Sigmoid colon (tissue), 7 donors: ENCODE measurements around the gene OLFM4. TPM values are rescaled to one million over a fixed set of nuclear protein-coding genes. Genes with fewer than 3 reads are reported as not detected.

ENCODE experiments used
- DNase-seq: peaks from one replicate; pipeline ENCODE4 v3.0.0-alpha.2; 2019
- H3K27ac ChIP-seq, 4 donors: fragments of 200-600 bp; sonication (generic); one replicate each; pipeline ENCODE4 v1.5.1; 2016 to 2019; ENCODE audit warnings: mild to moderate bottlenecking in 1 of 4
- H3K27me3 ChIP-seq, 3 donors: fragments of 200-600 bp; sonication (generic); one replicate each; pipeline ENCODE4 v1.5.1; 2019; ENCODE audit warnings: mild to moderate bottlenecking in 1 of 3
- H3K36me3 ChIP-seq, 4 donors: fragments of 200-600 bp; sonication (generic); one replicate each; pipeline ENCODE4 v1.5.1; 2016 to 2019
- H3K4me1 ChIP-seq, 4 donors: fragments of 200-600 bp; sonication (generic); one replicate each; pipeline ENCODE4 v1.5.1; 2017 to 2019
- H3K4me3 ChIP-seq, 4 donors: fragments of 200-600 bp; sonication (generic); one replicate each; pipeline ENCODE4 v1.5.1; 2017 to 2019; ENCODE audit warnings: mild to moderate bottlenecking in 2 of 4, moderate library complexity in 1 of 4
- H3K9me3 ChIP-seq, 4 donors: fragments of 200-600 bp in 3 of 4; sonication (generic) in 3 of 4; one replicate each; pipeline versions ENCODE4 v1.5.1 to v1.6.1; 2013 to 2019
- CTCF ChIP-seq, 4 experiments: fragments of 450-650 bp in 3 of 4; fragments of 200-600 bp in 1 of 4; IDR thresholded peaks; one replicate each; pipeline ENCODE4 v1.5.1; 2016 to 2019; ENCODE audit warnings: antibody characterized with exemption in 4 of 4, mild to moderate bottlenecking in 3 of 4, moderate library complexity in 2 of 4
- EP300 ChIP-seq, 4 donors: sonication (generic); formaldehyde crosslinking; IDR thresholded peaks; one replicate each; pipeline ENCODE4 v1.6.1; 2017; ENCODE audit warnings: antibody characterized with exemption in 4 of 4
- POLR2A ChIP-seq, 2 donors: fragments of 450-650 bp; IDR thresholded peaks; one replicate each; pipeline ENCODE4 v1.6.1; 2016; ENCODE audit warnings: antibody characterized with exemption in 2 of 2, mild to moderate bottlenecking in 2 of 2, moderate library complexity in 2 of 2
- POLR2AphosphoS5 ChIP-seq, 4 donors: sonication (generic); formaldehyde crosslinking; IDR thresholded peaks; one replicate each; pipeline ENCODE4 v1.6.1; 2017; ENCODE audit warnings: antibody characterized with exemption in 4 of 4
- WGBS, 2 donors: extraction: QIAGEN DNeasy Blood & Tissue Kit; methylation state at CpG; one replicate each; pipeline ENCODE4 v1.1.7; 2013; 5-methylcytosine and 5-hydroxymethylcytosine counted together
- intact Hi-C: fragments of 100-400 bp; cut with DNase I; formaldehyde crosslinking; loops from one replicate; pipeline ENCODE4 v1.15.1; 2023
- polyA plus RNA-seq, 3 donors: library from polyadenylated mRNA; stranded (reverse); fragments of 200-250 nt; gene quantifications; one replicate each; pipeline ENCODE4 v1.2.3, GENCODE V29; 2013
- total RNA-seq, 4 donors: library from RNA; depleted of rRNA; stranded (reverse); fragments of >200 nt; gene quantifications; one replicate each; pipeline ENCODE4 v1.1.0, GENCODE V29; 2016
- donor health status: healthy with polysubstance abuse.
- donor health status: Bipolar disorder and iron deficiency.
- donor health status: healthy.

OLFM4 gene
- total and polyA plus RNA-seq, 7 donors = 0.16 to 780 (median 5.7) TPM; not detected in 1

DNA sequence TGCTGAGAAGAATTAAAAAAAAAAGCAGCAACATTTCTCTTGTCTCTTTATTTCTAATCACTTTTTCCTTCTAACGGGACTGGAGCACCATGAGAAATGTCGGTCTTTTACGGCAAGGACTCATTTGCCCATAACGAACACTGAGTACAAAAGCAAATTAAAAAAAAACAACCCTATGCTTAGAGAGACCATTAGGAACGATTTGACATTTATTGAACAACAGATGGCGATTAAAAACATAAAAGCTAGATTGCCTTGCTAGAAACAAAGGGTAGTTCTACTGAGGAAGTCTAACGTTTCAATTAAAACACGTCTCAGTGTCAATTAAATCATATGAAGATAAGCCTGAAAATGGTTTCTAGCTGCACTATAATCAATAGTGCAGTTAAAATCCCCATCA lies 51.1 kb downstream of the OLFM4 start:
- no peak overlapping the region for H3K27ac ChIP-seq
- H3K27me3 ChIP-seq = no peaks in the 10 kb centered on the region
- no peak overlapping the region for H3K4me3 ChIP-seq
- H3K4me1 ChIP-seq = no peaks in the 10 kb centered on the region
- no peak for DNase-seq
- no peak for TF ChIP-seq EP300 (IDR thresholded peaks at IDR 0.05)
- no peak for TF ChIP-seq POLR2AphosphoS5 (IDR thresholded peaks at IDR 0.05)
- TF ChIP-seq CTCF (IDR thresholded peaks at IDR 0.05) = no peak
- no peak for TF ChIP-seq POLR2A (IDR thresholded peaks at IDR 0.05)
- no peaks in the 10 kb centered on the region for H3K36me3 ChIP-seq
- WGBS, 2 donors = 67 to 69% methylated on average over 8 of the region's 8 CpGs
- H3K9me3 ChIP-seq = no peaks in the 10 kb centered on the region
- intact Hi-C loops = no loop called here

GRCh38 chr13:53088871-53089270 lies 60.3 kb downstream of the OLFM4 start:
- no peak for DNase-seq
- TF ChIP-seq EP300 (IDR thresholded peaks at IDR 0.05) (no peak), CTCF (IDR thresholded peaks at IDR 0.05) (no peak), POLR2A (IDR thresholded peaks at IDR 0.05) (no peak), POLR2AphosphoS5 (IDR thresholded peaks at IDR 0.05) (no peak)
- WGBS, 2 donors = 90 to 93% methylated on average over 3 of the region's 3 CpGs

GRCh38 chr13:53089951-53090350 lies 61.3 kb downstream of the OLFM4 start:
- 81 to 88% methylated on average over 1 of the region's 1 CpG for WGBS, 2 donors
- no peak for DNase-seq
- Histone ChIP-seq H3K4me3 (no peak overlapping the region), H3K36me3 (no peaks in the 10 kb centered on the region), H3K9me3 (no peaks in the 10 kb centered on the region), H3K27ac (no peak overlapping the region), H3K4me1 (no peaks in the 10 kb centered on the region), H3K27me3 (no peaks in the 10 kb centered on the region)
- no peak for TF ChIP-seq EP300 (IDR thresholded peaks at IDR 0.05)
- TF ChIP-seq CTCF (IDR thresholded peaks at IDR 0.05) = no peak
- no peak for TF ChIP-seq POLR2AphosphoS5 (IDR thresholded peaks at IDR 0.05)
- no peak for TF ChIP-seq POLR2A (IDR thresholded peaks at IDR 0.05)
- intact Hi-C loops = no loop called here

More at GRCh38 chr13:53088871-53089270, 60.3 kb downstream of the OLFM4 start:
- Histone ChIP-seq H3K4me1 (no peaks in the 10 kb centered on the region), H3K27me3 (no peaks in the 10 kb centered on the region), H3K9me3 (no peaks in the 10 kb centered on the region), H3K27ac (no peak overlapping the region), H3K4me3 (no peak overlapping the region), H3K36me3 (no peaks in the 10 kb centered on the region)
- intact Hi-C loops = no loop called here

DNA sequence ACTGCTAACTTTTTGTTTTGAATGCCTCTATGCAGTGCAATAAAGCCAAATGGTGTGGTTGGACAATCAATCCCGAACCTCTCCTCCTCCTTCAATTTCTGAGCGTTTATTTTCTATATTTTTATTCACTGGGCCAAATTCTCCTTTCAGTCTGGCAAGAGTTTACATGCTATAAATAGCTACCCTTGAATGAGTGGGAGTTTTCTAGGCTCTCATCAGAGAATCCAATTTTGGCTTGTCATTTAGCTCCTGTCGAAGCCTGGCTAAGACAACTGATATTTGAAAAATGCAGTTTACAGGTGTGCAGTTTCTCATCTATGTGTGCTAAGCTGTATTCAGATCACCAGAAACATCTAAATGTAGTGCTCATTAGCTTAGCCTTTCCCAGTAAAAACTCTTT lies 61.8 kb downstream of the OLFM4 start:
- 69 to 81% methylated on average over 3 of the region's 3 CpGs for WGBS, 2 donors
- DNase-seq = no peak
- Histone ChIP-seq H3K4me3 (no peak overlapping the region), H3K36me3 (no peaks in the 10 kb centered on the region), H3K27me3 (no peaks in the 10 kb centered on the region), H3K27ac (no peak overlapping the region), H3K9me3 (no peaks in the 10 kb centered on the region), H3K4me1 (no peaks in the 10 kb centered on the region)
- TF ChIP-seq EP300 (IDR thresholded peaks at IDR 0.05) = no peak
- TF ChIP-seq CTCF (IDR thresholded peaks at IDR 0.05) = no peak
- TF ChIP-seq POLR2AphosphoS5 (IDR thresholded peaks at IDR 0.05) = no peak
- no peak for TF ChIP-seq POLR2A (IDR thresholded peaks at IDR 0.05)
- intact Hi-C loops = no loop called here

GRCh38 chr13:53092931-53093330 lies 64.3 kb downstream of the OLFM4 start:
- intact Hi-C loops = no loop called here
- 77 to 91% methylated on average over 2 of the region's 2 CpGs for WGBS, 2 donors

More at GRCh38 chr13:53092931-53093330, 64.3 kb downstream of the OLFM4 start:
- no peaks in the 10 kb centered on the region for H3K9me3 ChIP-seq
- H3K27me3 ChIP-seq = no peaks in the 10 kb centered on the region
- H3K27ac ChIP-seq = no peak overlapping the region
- H3K36me3 ChIP-seq = no peaks in the 10 kb centered on the region
- no peaks in the 10 kb centered on the region for H3K4me1 ChIP-seq
- no peak for DNase-seq
- H3K4me3 ChIP-seq = no peak overlapping the region
- no peak for TF ChIP-seq EP300 (IDR thresholded peaks at IDR 0.05)
- no peak for TF ChIP-seq CTCF (IDR thresholded peaks at IDR 0.05)
- TF ChIP-seq POLR2AphosphoS5 (IDR thresholded peaks at IDR 0.05) = no peak
- no peak for TF ChIP-seq POLR2A (IDR thresholded peaks at IDR 0.05)
